Activated CD4-positive, alpha-beta T cell treated with anti-CD3 and anti-CD28 coated beads, Interleukin-2, amount 10 ng/mL, durations not matched to agents 24 days and 14 days (primary cell): ENCODE data around the gene MLLT6. TPM values are rescaled to one million over a fixed set of nuclear protein-coding genes. Genes with fewer than 3 reads are reported as not detected.

Experiments
- DNase-seq: peaks from one replicate; pipeline ENCODE4 v3.0.0; 2022
- H3K27ac Mint-ChIP-seq: one replicate; pipeline ENCODE4 v1.8.0; 2022; ENCODE audit warnings: mild to moderate bottlenecking, mixed read lengths
- H3K27me3 Mint-ChIP-seq: one replicate; pipeline ENCODE4 v1.8.0; 2022; ENCODE audit warnings: mixed read lengths
- H3K36me3 Mint-ChIP-seq: one replicate; pipeline ENCODE4 v1.8.0; 2022; ENCODE audit warnings: low read depth, mild to moderate bottlenecking, mixed read lengths
- H3K4me1 Mint-ChIP-seq: one replicate; pipeline ENCODE4 v1.8.0; 2021; ENCODE audit warnings: mixed read lengths
- H3K4me3 Mint-ChIP-seq: one replicate; pipeline ENCODE4 v1.8.0; 2022; ENCODE audit warnings: mild to moderate bottlenecking, moderate library complexity, mixed read lengths
- H3K9me3 Mint-ChIP-seq: one replicate; pipeline ENCODE4 v1.8.0; 2021; ENCODE audit warnings: mixed read lengths
- intact Hi-C: fragments of 100-400 bp; cut with micrococcal nuclease; formaldehyde crosslinking; loops from one replicate; pipeline ENCODE4 v1.15.1; 2023
- total RNA-seq: library from RNA; stranded (reverse); gene quantifications from 2 replicates; pipeline ENCODE4 v1.2.3, GENCODE V29; 2022

MLLT6 gene
- total RNA-seq, 1 donor from 2014 or later, result 248 TPM

DNA sequence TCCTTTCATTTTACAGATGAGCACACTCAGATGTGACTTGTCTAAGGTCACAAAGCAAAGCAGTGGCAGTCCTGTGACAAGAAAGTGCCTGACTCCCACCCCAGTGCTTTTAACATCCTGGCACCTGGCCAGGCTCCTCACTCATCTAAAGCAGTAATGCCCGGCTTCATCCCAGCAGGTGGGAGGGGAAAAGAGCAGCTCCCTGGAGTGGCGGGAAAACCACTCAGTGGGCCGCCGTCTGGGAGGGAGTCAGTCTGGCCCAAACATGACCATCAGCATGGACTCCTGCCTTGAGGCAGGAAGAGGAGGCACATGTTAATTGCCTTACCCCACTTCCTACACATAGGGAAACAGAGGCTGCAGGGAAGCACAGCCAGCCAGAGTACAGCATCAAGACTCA lies 40.5 kb downstream of the MLLT6 start:
- DNase-seq, result no peak
- H3K27me3 Mint-ChIP-seq, result peaks cover 26% of the 10 kb centered on the region
- intact Hi-C loops, result no loop called here
- H3K4me1 Mint-ChIP-seq, result peaks cover 36% of the 10 kb centered on the region
- H3K4me3 Mint-ChIP-seq, result no peak overlapping the region
- no peak overlapping the region for H3K27ac Mint-ChIP-seq
- H3K36me3 Mint-ChIP-seq, result no peaks in the 10 kb centered on the region
- no peaks in the 10 kb centered on the region for H3K9me3 Mint-ChIP-seq

DNA sequence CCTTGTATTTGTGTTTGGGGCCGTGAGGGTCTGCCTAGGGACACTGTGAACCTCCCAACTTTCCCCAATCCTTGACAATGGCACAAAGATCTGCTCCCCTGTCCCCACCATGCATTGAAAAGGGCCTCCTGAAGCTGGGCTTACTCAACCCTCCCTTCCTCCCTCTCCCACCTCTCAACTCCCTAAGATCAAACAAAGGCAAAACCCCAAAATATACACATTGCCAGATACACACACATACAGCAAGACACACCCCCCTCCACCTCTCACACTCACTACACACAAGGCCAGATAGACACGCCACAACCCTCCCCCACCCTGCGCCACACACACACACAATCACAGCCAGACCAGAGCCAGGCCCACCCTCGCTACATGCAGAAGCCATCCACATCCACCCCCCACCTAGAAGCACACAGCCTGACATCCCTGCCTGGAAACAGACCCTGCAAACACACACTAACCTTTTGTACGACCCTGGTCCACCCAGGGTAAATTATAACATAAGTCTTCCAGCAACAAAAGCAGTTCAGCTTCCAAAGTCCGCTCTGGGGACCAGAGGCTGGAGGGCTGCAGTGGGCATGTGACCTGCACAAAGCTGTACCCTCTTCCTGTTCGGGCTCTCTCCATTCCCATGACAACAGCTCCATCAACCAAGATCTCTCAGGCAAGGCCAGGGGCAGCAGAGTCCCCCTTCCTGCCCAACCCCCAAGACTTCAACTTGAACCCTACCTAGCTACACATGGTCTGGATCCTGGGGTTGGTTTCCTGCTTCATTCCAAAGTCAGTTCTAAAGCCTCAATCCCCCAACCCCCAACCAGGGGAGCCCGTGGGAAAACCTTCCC lies 41.2 kb downstream of the MLLT6 start:
- no peaks in the 10 kb centered on the region for H3K9me3 Mint-ChIP-seq
- intact Hi-C loops, result no loop called here
- H3K27ac Mint-ChIP-seq, result no peak overlapping the region
- peak overlapping the region; percentile 84 for H3K4me3 Mint-ChIP-seq
- peaks cover 32% of the 10 kb centered on the region for H3K27me3 Mint-ChIP-seq
- no peaks in the 10 kb centered on the region for H3K36me3 Mint-ChIP-seq
- peaks cover 42% of the 10 kb centered on the region for H3K4me1 Mint-ChIP-seq
- no peak for DNase-seq

GRCh38 chr17:38746849-38747462 lies 41.9 kb downstream of the MLLT6 start:
- H3K9me3 Mint-ChIP-seq, result no peaks in the 10 kb centered on the region
- H3K4me1 Mint-ChIP-seq, result peaks cover 48% of the 10 kb centered on the region
- intact Hi-C loops, result no loop called here
- DNase-seq, result no peak
- H3K27me3 Mint-ChIP-seq, result peaks cover 37% of the 10 kb centered on the region
- peak overlapping the region; percentile 14 for H3K27ac Mint-ChIP-seq
- peak overlapping the region; percentile 84 for H3K4me3 Mint-ChIP-seq
- peaks cover 2% of the 10 kb centered on the region for H3K36me3 Mint-ChIP-seq

- Mint-ChIP-seq H3K9me3 (no peaks in the 10 kb centered on the region), H3K4me1 (peaks cover 49% of the 10 kb centered on the region), H3K27ac (no peak overlapping the region), H3K4me3 (peak overlapping the region; percentile 84), H3K27me3 (peaks cover 39% of the 10 kb centered on the region), H3K36me3 (peaks cover 7% of the 10 kb centered on the region)
- DNase-seq, result peak; percentile 71
- intact Hi-C loops, result no loop called here
Measured at GRCh38 chr17:38747463-38748148, 42.5 kb downstream of the MLLT6 start.

DNA sequence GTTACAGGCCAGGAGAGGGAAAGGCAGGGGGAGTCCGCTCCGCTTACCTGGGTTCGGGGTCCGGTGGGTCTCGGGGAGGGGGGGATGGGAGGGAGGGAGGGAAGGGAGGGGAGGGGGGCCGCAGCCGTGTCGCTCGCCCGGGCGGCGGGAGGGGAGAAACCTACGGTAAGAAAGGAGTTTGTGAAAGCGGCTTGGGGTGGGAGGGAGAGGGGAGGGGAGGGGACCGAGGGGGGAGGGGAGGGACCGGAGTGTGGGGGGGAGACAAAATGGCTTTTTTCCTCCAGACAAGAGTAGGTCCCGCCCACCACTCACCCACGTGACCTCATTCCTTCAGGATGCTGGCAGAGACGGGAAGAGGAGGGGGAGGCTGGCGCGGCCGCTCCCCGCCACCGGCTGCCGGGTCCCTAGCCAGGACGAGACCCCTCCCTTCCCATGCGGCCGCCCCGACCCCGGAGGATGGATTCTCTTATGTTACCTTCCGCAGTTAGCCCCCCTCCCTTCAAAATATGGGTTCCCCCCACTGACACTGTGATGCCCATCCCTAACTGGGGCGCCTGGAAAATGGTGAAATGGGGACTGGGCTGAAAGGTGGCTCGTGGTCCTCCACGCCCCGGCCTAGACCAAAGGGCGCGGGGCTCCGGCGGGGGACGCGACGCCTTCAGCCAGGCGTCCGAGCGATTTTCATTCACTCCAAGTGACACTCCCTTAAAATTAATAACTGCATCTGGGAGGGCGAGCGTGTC lies 43.2 kb downstream of the MLLT6 start, which contains the start of gene PCGF2:
PCGF2 (minus strand) TSS at position 188 of the 743 bp plus-strand sequence. CDS start 7,934 bp downstream, outside the sequence.
- peaks cover 44% of the 10 kb centered on the region for H3K4me1 Mint-ChIP-seq
- peak; percentile 70 for DNase-seq
- H3K27ac Mint-ChIP-seq, result no peak within 1 kb of the TSS
- H3K4me3 Mint-ChIP-seq, result peak within 1 kb of the TSS; percentile 99
- H3K9me3 Mint-ChIP-seq, result no peaks in the 10 kb centered on the region
- H3K27me3 Mint-ChIP-seq, result peaks cover 39% of the 10 kb centered on the region
- intact Hi-C loops, result no loop called here
- peaks cover 8% of the 10 kb centered on the region for H3K36me3 Mint-ChIP-seq

GRCh38 chr17:38748892-38749222 lies 43.8 kb downstream of the MLLT6 start:
- Mint-ChIP-seq H3K4me3 (peak overlapping the region; percentile 99), H3K4me1 (peaks cover 43% of the 10 kb centered on the region), H3K27me3 (peaks cover 39% of the 10 kb centered on the region), H3K27ac (no peak overlapping the region), H3K9me3 (no peaks in the 10 kb centered on the region), H3K36me3 (peaks cover 11% of the 10 kb centered on the region)
- no peak for DNase-seq
- intact Hi-C loops, result no loop called here

DNA sequence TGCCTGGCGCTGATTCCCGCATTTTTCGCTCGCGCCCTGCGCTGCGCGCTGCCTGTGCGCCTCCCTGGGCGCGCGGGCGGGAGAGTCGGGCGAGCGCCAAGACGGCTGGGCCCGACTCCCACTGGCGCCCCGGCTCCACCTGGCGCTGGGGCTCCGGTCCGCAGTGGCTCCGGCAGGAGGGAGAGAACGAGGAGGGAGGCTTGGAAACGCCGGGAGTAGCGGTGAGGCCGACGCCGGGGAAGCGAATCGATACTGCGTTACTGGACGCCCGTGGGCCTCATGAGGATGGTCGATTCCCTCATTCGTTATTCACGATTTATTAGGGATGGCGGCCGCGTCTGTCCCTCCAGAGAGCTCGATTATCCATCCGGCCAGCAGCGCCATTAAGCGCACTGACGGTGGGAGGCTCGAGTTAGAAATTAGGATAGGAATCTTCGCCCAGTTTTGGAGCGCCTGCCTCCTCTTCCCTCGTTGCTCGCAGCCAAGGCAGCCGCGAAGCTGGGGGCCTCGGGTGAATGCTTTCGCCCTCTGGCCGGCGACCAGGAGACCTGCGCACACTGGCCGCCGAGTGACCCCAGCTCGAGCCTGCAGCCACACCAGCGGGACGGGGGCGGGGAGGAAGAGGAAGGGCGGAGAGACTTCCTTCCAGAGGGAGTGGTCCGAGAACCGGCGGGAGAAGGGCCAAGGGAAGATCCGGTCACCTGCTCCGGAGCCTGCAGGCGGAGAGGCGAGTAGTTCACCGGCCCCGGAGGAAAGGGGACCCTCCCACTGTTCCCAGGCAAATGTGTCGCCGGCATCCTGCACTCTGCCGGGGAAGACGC lies 44.4 kb downstream of the MLLT6 start:
- peaks cover 15% of the 10 kb centered on the region for H3K36me3 Mint-ChIP-seq
- peak overlapping the region; percentile 99 for H3K4me3 Mint-ChIP-seq
- peak; percentile 73 for DNase-seq
- peaks cover 45% of the 10 kb centered on the region for H3K4me1 Mint-ChIP-seq
- intact Hi-C loops, result loop anchor here (5.0 kb wide), 1 partner anchor 103 kb away; the partner anchor contains the start of gene RPL23
- H3K27me3 Mint-ChIP-seq, result peaks cover 39% of the 10 kb centered on the region
- no peaks in the 10 kb centered on the region for H3K9me3 Mint-ChIP-seq
- H3K27ac Mint-ChIP-seq, result no peak overlapping the region

GRCh38 chr17:38750044-38750311 lies 44.9 kb downstream of the MLLT6 start:
- no peaks in the 10 kb centered on the region for H3K9me3 Mint-ChIP-seq
- H3K36me3 Mint-ChIP-seq, result peaks cover 18% of the 10 kb centered on the region
- peaks cover 39% of the 10 kb centered on the region for H3K27me3 Mint-ChIP-seq
- DNase-seq, result no peak
- peaks cover 48% of the 10 kb centered on the region for H3K4me1 Mint-ChIP-seq
- peak overlapping the region; percentile 99 for H3K4me3 Mint-ChIP-seq
- intact Hi-C loops, result loop anchor here (5.0 kb wide), 1 partner anchor 102 kb away; the partner anchor contains the start of gene RPL23
- no peak overlapping the region for H3K27ac Mint-ChIP-seq

DNA sequence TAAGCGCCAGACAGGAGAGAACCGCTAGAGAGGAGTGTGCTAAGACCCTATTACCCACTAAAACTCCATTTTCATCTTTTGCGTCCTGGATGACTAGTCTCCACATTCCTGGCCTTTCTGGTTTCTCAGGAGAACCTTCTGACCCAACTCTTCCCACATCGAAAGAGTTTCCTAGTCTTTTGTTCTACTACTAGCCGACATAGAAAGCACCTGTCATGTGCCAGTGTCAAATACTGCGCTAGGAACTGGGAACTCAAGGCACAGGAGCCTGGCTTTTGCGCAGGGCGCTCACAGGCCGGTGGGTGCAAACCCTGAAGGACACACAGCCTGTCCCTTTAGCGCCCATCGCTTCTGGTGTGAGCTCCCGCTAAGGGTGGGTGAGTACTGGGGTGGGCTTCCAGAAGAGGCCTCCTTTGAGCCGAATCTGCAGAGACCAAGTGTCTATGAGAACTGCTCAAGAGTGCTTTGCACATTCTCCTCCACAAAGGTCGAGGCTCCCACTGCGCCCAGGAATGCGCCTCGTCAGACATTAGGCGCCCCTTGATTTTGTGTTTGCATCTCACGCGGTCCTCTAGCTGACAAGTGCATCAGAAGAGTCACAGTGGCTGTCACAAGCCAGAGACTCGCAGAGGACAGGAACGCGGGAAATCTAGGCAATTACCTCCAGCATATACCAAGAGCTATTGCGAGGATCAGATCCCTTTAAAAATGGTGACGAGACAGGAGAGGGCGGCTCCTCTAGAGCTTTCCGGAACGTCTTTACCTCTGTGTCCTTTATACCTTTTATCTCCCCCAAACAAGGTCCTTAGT lies 45.4 kb downstream of the MLLT6 start:
- intact Hi-C loops, result loop anchor here (1.0 to 5.0 kb wide), 2 partner anchors 20 to 102 kb away; partner anchors contain the start of genes CISD3 and RPL23
- H3K36me3 Mint-ChIP-seq, result peaks cover 20% of the 10 kb centered on the region
- peak overlapping the region; percentile 99 for H3K4me3 Mint-ChIP-seq
- peaks cover 39% of the 10 kb centered on the region for H3K27me3 Mint-ChIP-seq
- peak; percentile 74 for DNase-seq
- H3K9me3 Mint-ChIP-seq, result no peaks in the 10 kb centered on the region
- H3K4me1 Mint-ChIP-seq, result peaks cover 48% of the 10 kb centered on the region
- peak overlapping the region; percentile 98 for H3K27ac Mint-ChIP-seq

DNA sequence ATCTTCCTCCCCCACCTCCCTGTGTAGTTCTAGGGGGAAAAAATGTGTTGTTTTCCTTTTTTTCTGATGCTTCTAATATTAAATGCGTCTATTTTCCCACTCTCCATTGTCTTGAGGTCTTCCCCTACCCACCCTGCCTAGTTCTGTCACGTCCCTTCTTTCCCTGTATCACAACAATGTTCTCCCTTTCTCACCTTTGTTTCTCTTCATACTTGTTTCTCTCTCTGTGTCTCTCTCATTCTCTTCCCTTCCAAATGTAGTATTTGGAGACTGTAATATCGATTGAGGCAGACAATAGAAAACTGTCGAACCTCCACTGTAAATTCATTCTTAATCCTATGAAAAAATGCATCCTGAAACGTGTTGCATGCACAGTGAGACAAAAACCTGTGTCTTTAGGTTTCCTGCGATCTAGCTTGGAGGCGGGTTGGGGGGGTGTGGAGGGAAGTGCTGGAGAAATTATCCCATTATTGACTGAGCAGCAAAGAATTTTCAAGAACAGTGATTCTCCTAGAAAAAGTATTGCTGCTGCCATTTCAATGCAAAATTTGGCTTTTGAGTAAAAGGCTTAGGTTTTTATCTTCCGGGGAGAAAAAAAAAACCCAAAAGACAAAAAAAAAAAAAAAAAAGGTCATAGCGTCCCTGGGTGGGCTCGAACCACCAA lies 46.2 kb downstream of the MLLT6 start:
- H3K4me1 Mint-ChIP-seq, result peaks cover 45% of the 10 kb centered on the region
- peak overlapping the region; percentile 99 for H3K4me3 Mint-ChIP-seq
- H3K27me3 Mint-ChIP-seq, result peaks cover 34% of the 10 kb centered on the region
- intact Hi-C loops, result loop anchor here (1.0 to 5.0 kb wide), 2 partner anchors 21 to 101 kb away; partner anchors contain the start of genes CISD3 and RPL23
- H3K36me3 Mint-ChIP-seq, result peaks cover 28% of the 10 kb centered on the region
- H3K9me3 Mint-ChIP-seq, result no peaks in the 10 kb centered on the region
- no peak for DNase-seq
- H3K27ac Mint-ChIP-seq, result peak overlapping the region; percentile 98

DNA sequence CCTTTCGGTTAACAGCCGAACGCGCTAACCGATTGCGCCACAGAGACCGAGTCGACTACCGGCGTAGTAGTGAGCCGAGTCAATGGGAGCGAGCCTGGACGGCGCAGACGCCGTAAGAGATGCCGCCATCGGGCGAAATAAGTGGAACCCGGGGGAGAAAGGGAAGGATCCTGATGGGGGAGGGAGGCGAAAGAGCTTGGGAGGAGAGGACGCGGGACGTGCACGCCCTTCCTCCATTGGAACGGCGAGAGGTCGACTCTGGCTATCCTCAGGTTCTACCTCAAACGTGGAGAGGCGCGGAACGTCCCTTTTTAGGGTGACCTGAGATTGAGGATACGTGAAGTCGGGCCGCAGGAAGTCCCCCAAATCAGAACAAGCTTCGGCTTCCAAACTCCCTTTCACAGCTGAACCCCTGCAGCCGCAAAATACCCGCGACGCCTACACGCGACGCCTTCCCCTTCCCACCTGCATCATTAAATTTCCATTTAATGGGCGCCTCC lies 46.8 kb downstream of the MLLT6 start:
- H3K9me3 Mint-ChIP-seq, result no peaks in the 10 kb centered on the region
- H3K27me3 Mint-ChIP-seq, result peaks cover 28% of the 10 kb centered on the region
- H3K4me1 Mint-ChIP-seq, result peaks cover 39% of the 10 kb centered on the region
- intact Hi-C loops, result loop anchor here (1.0 to 5.0 kb wide), 8 partner anchors 22 to 402 kb away; partner anchors contain the start of genes CISD3, CWC25, PIP4K2B and RPL23
- peak overlapping the region; percentile 99 for H3K4me3 Mint-ChIP-seq
- peaks cover 31% of the 10 kb centered on the region for H3K36me3 Mint-ChIP-seq
- peak; percentile 97 for DNase-seq
- H3K27ac Mint-ChIP-seq, result peak overlapping the region; percentile 98
